GM12878 (cell line): ENCODE measurements around the gene PSENEN. TPM values are rescaled to one million over a fixed set of nuclear protein-coding genes. Genes with fewer than 3 reads are reported as not detected.

Experiments
- ATAC-seq: fragments of 200-7000 bp; cut with Tn5 transposase; 3 replicates; pipeline ENCODE4 v1.9.1; 2020; ENCODE audit warnings: mild to moderate bottlenecking, moderate library complexity
- BruUV-seq: library from RNA; stranded (reverse); fragments of 400-500 nt; replicated peaks from 2 replicates; lab custom pipeline; 2021; lab: Mats Ljungman, UMichigan
- CTCF ChIA-PET: fragments of 300-600 bp; sonication (Branson Sonifier 250); formaldehyde crosslinking; extraction: SDS; loops from one replicate; lab custom pipeline; 2021; ENCODE audit warnings: inconsistent platforms; lab: Yijun Ruan, JAX
- POLR2A ChIA-PET: fragments of 350-600 bp; formaldehyde crosslinking; extraction: SDS; loops from one replicate; lab custom pipeline; 2021; ENCODE audit warnings: inconsistent platforms; lab: Charles Lee
- RAD21 ChIA-PET: fragments of 300-600 bp; sonication (Branson Sonifier 250); formaldehyde crosslinking; loops from one replicate; lab custom pipeline; 2023; ENCODE audit warnings: antibody characterized with exemption; ENCODE audit not compliant: unreplicated experiment; lab: Charles Lee
- SMC1A ChIA-PET: fragments of 300-600 bp; sonication (Branson Sonifier 250); formaldehyde crosslinking; loops from one replicate; lab custom pipeline; 2023; ENCODE audit not compliant: unreplicated experiment, uncharacterized antibody; lab: Charles Lee
- DNase-seq: peaks from one replicate; pipeline ENCODE4 v3.0.0-alpha.2; 2011; ENCODE audit warnings: low read depth, low spot score
- FAIRE-seq: peaks from 3 replicates; lab custom pipeline; 2011; peaks lifted over from hg19 to GRCh38; lab: Jason Lieb, UNC
- H2AFZ ChIP-seq: 2 replicates; pipeline ENCODE4 v1.6.0; 2011; ENCODE audit warnings: low read depth, low read length, control low read depth; ENCODE audit not compliant: control insufficient read depth
- H3K27ac ChIP-seq: 2 replicates; pipeline ENCODE4 v1.5.1; 2011; ENCODE audit warnings: control low read depth; ENCODE audit not compliant: control insufficient read depth, insufficient read depth
- H3K27me3 ChIP-seq, 2 experiments: replicated peaks in 1 of 2; 2 replicates each; pipeline versions ENCODE4 v1.6.0 to v1.6.1; 2011; ENCODE audit warnings: low read length in 1 of 2; ENCODE audit not compliant: control insufficient read depth in 2 of 2, insufficient read depth in 2 of 2
- H3K36me3 ChIP-seq, 2 experiments: 2 replicates each; pipeline ENCODE4 v1.5.1; 2011; ENCODE audit warnings: low read length in 1 of 2; ENCODE audit not compliant: control insufficient read depth in 2 of 2, insufficient read depth in 2 of 2
- H3K4me1 ChIP-seq: 2 replicates; pipeline ENCODE4 v1.6.1; 2011; ENCODE audit warnings: mild to moderate bottlenecking, low read length, moderate library complexity, mixed read lengths; ENCODE audit not compliant: control insufficient read depth, insufficient read depth
- H3K4me2 ChIP-seq: 2 replicates; pipeline ENCODE4 v1.6.0; 2011; ENCODE audit warnings: control low read depth; ENCODE audit not compliant: control insufficient read depth, insufficient read depth
- H3K4me3 ChIP-seq: fragments of 200-600 bp; sonication (generic); 2 replicates; pipeline ENCODE4 v1.5.1; 2016
- H3K79me2 ChIP-seq: 2 replicates; pipeline ENCODE4 v1.6.0; 2011; ENCODE audit warnings: low read length; ENCODE audit not compliant: control insufficient read depth, insufficient read depth
- H3K9ac ChIP-seq: 2 replicates; pipeline ENCODE4 v1.8.0; 2011; ENCODE audit warnings: low read length, control low read depth, mixed read lengths; ENCODE audit not compliant: control insufficient read depth, insufficient read depth
- H3K9me3 ChIP-seq: replicated peaks from 3 replicates; pipeline ENCODE4 v1.5.1; 2011; ENCODE audit warnings: mild to moderate bottlenecking, low read length; ENCODE audit not compliant: control insufficient read depth, insufficient read depth
- H4K20me1 ChIP-seq: 2 replicates; pipeline ENCODE4 v1.6.0; 2011; ENCODE audit not compliant: control insufficient read depth, insufficient read depth
- BACH1 ChIP-seq: fragments of 450-650 bp; IDR thresholded peaks from 2 replicates; pipeline ENCODE4 v1.6.1; 2017; ENCODE audit warnings: mild to moderate bottlenecking, borderline replicate concordance
- CEBPB ChIP-seq, 2 experiments: fragments of 150-350 bp in 1 of 2; IDR thresholded peaks; 2 replicates each; pipeline ENCODE4 v1.6.1; 2012 to 2014; ENCODE audit warnings: low read depth in 2 of 2, low read length in 2 of 2, borderline replicate concordance in 1 of 2, inconsistent platforms in 1 of 2
- ESRRA ChIP-seq: IDR thresholded peaks from 2 replicates; pipeline ENCODE4 v1.6.1; 2012; ENCODE audit warnings: mild to moderate bottlenecking, low read length, improper control_type of control experiment
- EZH2 ChIP-seq: IDR thresholded peaks from 2 replicates; pipeline ENCODE4 v1.6.1; 2012; ENCODE audit warnings: low read depth, mild to moderate bottlenecking, control low read depth, inconsistent platforms, low read length, borderline replicate concordance; ENCODE audit not compliant: control insufficient read depth
- FOS ChIP-seq: IDR thresholded peaks from 3 replicates; pipeline ENCODE4 v1.6.1; 2011; ENCODE audit warnings: borderline replicate concordance; ENCODE audit not compliant: insufficient read length; ENCODE audit errors: extremely low read depth
- FOXM1 ChIP-seq: IDR thresholded peaks from 2 replicates; pipeline ENCODE4 v1.6.1; 2012; ENCODE audit warnings: low read depth, mild to moderate bottlenecking, inconsistent platforms, low read length, moderate library complexity
- MEF2A ChIP-seq: IDR thresholded peaks from 2 replicates; pipeline ENCODE4 v1.6.1; 2011; ENCODE audit warnings: low read depth, mild to moderate bottlenecking, low read length, moderate library complexity; ENCODE audit not compliant: insufficient read depth
- POLR2A ChIP-seq: IDR thresholded peaks from 2 replicates; pipeline ENCODE4 v1.6.1; 2011; ENCODE audit warnings: low read depth, mild to moderate bottlenecking, low read length
- RB1 ChIP-seq: fragments of 450-650 bp; formaldehyde crosslinking; IDR thresholded peaks from 2 replicates; pipeline ENCODE4 v1.6.1; 2017; ENCODE audit warnings: mild to moderate bottlenecking, borderline replicate concordance
- TARDBP ChIP-seq: IDR thresholded peaks from 2 replicates; pipeline ENCODE4 v1.6.1; 2016; ENCODE audit warnings: borderline replicate concordance
- ZNF384 ChIP-seq: IDR thresholded peaks from 2 replicates; pipeline ENCODE4 v1.6.1; 2012; ENCODE audit warnings: low read depth, mild to moderate bottlenecking, low read length, improper control_type of control experiment, borderline replicate concordance
- ZZZ3 ChIP-seq: IDR thresholded peaks from 2 replicates; pipeline ENCODE4 v1.6.1; 2011; ENCODE audit warnings: low read depth; ENCODE audit not compliant: control insufficient read depth, insufficient read length
- WGBS: methylation state at CpG from one replicate; pipeline ENCODE4 v1.1.6; 2016; ENCODE audit warnings: low lambda C conversion rate; ENCODE audit not compliant: insufficient replicate concordance, insufficient coverage; ENCODE audit errors: missing lambda C conversion rate; 5-methylcytosine and 5-hydroxymethylcytosine counted together
- in situ Hi-C: fragments of 300-500 bp; cut with MboI; formaldehyde crosslinking; loops from 9 replicates; pipeline ENCODE4 v1.14.3; 2018; ENCODE audit warnings: mixed read lengths
- intact Hi-C: fragments of 100-400 bp; cut with micrococcal nuclease; formaldehyde crosslinking; loops from one replicate; pipeline ENCODE4 v1.14.2; 2022; ENCODE audit not compliant: unreplicated experiment
- polyA plus RNA-seq, 11 experiments: library from polyadenylated mRNA; depleted of rRNA in 4 of 11; unstranded in 6 of 11; stranded (reverse) in 5 of 11; fragments of >200 nt; fragmentation: Nextera tagmentation in 4 of 11; fragmentation: Illumina TruSeq in 1 of 11; extraction: Ambion mirVana in 4 of 11; extraction: Trizol in 1 of 11; gene quantifications; 1 replicate in 1 of 11; 2 replicates in 10 of 11; pipeline versions ENCODE4 v1.2.1 to v1.2.3, GENCODE V29; 2011 to 2016; ENCODE audit warnings: inconsistent platforms in 2 of 11, missing spikeins in 2 of 11, low read depth in 1 of 11
- total RNA-seq, 4 experiments: library from RNA; depleted of rRNA in 3 of 4; stranded (reverse); fragments of >200 nt in 3 of 4; fragmentation: Illumina TruSeq in 1 of 4; extraction: Trizol in 1 of 4; gene quantifications; 2 replicates each; pipeline versions ENCODE4 v1.2.1 to v1.2.3, GENCODE V29; 2013 to 2021
- TF ChIP-seq, protein P1 (sequence below): fragments of 450-650 bp; IDR thresholded peaks from 2 replicates; pipeline ENCODE4 v1.6.1; 2017; ENCODE audit warnings: antibody characterized with exemption, mild to moderate bottlenecking, moderate library complexity
- TF ChIP-seq, protein P2 (sequence below): IDR thresholded peaks from 2 replicates; pipeline ENCODE4 v1.6.1; 2012; ENCODE audit warnings: low read depth, low read length, improper control_type of control experiment
- TF ChIP-seq, protein P3 (sequence below): fragments of 450-650 bp; IDR thresholded peaks from 2 replicates; pipeline ENCODE4 v1.6.1; 2017; ENCODE audit warnings: borderline replicate concordance

Gene PSENEN
- total and polyA plus RNA-seq, 10 of the 15 experiments (the other 5 are each of a cell fraction or from before 2014, with no cell fraction given) = 14.4 to 178 (median 43.5) TPM

DNA sequence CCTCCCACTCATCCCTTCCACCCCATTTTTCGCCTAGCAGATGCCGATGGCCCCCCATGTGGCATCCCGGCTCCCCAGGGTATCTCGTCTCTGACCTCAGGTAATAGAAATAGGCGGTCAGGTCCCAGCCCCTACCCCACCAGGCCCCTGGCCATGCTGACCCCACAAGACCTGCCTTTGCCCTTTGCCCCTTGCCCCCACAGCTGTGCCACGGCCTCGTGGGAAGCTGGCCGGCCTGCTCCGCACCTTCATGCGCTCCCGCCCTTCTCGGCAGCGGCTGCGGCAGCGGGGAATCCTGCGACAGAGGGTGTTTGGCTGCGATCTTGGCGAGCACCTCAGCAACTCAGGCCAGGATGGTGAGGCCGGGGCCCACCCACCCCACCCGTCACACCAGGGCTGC, 35.3 kb downstream of the PSENEN start:
- FAIRE-seq = no peak
- Histone ChIP-seq H3K4me3 (no peak overlapping the region), H3K27me3 (no peaks in the 10 kb centered on the region), H3K36me3 (no peaks in the 10 kb centered on the region; a peak in 1 of 4 replicates), H3K4me2 (no peak overlapping the region), H3K27ac (no peak overlapping the region), H3K9me3 (no peaks in the 10 kb centered on the region), H3K9ac (no peak overlapping the region), H3K79me2 (no peaks in the 10 kb centered on the region), H4K20me1 (no peaks in the 10 kb centered on the region), H3K4me1 (no peaks in the 10 kb centered on the region), H2AFZ (no peak overlapping the region)
- WGBS = 90% methylated on average over 20 of the region's 20 CpGs
- in situ Hi-C loops = no loop called here
- no peak for DNase-seq
- intact Hi-C loops = no loop called here
- SMC1A ChIA-PET = no interaction called here
- TF ChIP-seq BACH1 (no peak), MEF2A (no peak), RB1 (no peak), TARDBP (no peak), ESRRA (no peak), POLR2A (no peak), ZZZ3 (no peak), FOS (no peak), FOXM1 (no peak), ZNF384 (no peak), EZH2 (no peak), CEBPB (IDR thresholded peaks at IDR 0.05; ENCODE audit: borderline replicate concordance in 1 of 2, low read depth in 2 of 2, low read length in 2 of 2) (no peak)
- TF ChIP-seq, protein P1, sequence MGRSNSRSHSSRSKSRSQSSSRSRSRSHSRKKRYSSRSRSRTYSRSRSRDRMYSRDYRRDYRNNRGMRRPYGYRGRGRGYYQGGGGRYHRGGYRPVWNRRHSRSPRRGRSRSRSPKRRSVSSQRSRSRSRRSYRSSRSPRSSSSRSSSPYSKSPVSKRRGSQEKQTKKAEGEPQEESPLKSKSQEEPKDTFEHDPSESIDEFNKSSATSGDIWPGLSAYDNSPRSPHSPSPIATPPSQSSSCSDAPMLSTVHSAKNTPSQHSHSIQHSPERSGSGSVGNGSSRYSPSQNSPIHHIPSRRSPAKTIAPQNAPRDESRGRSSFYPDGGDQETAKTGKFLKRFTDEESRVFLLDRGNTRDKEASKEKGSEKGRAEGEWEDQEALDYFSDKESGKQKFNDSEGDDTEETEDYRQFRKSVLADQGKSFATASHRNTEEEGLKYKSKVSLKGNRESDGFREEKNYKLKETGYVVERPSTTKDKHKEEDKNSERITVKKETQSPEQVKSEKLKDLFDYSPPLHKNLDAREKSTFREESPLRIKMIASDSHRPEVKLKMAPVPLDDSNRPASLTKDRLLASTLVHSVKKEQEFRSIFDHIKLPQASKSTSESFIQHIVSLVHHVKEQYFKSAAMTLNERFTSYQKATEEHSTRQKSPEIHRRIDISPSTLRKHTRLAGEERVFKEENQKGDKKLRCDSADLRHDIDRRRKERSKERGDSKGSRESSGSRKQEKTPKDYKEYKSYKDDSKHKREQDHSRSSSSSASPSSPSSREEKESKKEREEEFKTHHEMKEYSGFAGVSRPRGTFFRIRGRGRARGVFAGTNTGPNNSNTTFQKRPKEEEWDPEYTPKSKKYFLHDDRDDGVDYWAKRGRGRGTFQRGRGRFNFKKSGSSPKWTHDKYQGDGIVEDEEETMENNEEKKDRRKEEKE = no peak
- TF ChIP-seq, protein P2, sequence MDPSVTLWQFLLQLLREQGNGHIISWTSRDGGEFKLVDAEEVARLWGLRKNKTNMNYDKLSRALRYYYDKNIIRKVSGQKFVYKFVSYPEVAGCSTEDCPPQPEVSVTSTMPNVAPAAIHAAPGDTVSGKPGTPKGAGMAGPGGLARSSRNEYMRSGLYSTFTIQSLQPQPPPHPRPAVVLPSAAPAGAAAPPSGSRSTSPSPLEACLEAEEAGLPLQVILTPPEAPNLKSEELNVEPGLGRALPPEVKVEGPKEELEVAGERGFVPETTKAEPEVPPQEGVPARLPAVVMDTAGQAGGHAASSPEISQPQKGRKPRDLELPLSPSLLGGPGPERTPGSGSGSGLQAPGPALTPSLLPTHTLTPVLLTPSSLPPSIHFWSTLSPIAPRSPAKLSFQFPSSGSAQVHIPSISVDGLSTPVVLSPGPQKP = no peak
- TF ChIP-seq, protein P3, sequence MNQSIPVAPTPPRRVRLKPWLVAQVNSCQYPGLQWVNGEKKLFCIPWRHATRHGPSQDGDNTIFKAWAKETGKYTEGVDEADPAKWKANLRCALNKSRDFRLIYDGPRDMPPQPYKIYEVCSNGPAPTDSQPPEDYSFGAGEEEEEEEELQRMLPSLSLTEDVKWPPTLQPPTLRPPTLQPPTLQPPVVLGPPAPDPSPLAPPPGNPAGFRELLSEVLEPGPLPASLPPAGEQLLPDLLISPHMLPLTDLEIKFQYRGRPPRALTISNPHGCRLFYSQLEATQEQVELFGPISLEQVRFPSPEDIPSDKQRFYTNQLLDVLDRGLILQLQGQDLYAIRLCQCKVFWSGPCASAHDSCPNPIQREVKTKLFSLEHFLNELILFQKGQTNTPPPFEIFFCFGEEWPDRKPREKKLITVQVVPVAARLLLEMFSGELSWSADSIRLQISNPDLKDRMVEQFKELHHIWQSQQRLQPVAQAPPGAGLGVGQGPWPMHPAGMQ = no peak
- POLR2A ChIA-PET = interaction anchor here (1.6 kb wide), 1 partner anchor 33 kb away, joined by 4 read pairs; the partner anchor contains the start of gene LIN37
- RAD21 ChIA-PET = interaction anchor here (0.5 kb wide), 1 partner anchor 69 kb away, joined by 3 read pairs; no protein-coding TSS in a partner anchor
- BruUV-seq = no TSS peak
- no peak for ATAC-seq
- CTCF ChIA-PET = no interaction called here
